Measurements from ENCODE around the gene ELL2.

DNA sequence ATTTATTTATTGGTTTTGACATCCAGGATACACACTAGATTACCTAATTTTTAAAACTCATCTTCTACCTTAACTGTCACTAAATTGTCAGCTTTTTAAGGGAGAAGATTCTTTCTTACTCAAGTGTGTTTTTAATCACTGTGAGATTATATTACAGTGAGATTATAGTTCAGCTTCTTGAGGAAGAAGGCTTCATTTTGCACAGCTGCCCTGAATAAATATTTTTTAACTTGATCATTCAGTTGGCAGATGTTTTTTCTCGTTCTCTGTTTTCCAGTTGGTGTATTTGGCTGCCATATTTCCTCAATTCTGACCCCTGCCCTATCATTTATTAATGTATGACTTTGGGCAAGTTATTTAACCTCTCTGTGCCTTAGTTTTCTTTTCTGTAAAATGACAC is 15.0 kb upstream of the ELL2 start:
- TF ChIP-seq, protein P1, sequence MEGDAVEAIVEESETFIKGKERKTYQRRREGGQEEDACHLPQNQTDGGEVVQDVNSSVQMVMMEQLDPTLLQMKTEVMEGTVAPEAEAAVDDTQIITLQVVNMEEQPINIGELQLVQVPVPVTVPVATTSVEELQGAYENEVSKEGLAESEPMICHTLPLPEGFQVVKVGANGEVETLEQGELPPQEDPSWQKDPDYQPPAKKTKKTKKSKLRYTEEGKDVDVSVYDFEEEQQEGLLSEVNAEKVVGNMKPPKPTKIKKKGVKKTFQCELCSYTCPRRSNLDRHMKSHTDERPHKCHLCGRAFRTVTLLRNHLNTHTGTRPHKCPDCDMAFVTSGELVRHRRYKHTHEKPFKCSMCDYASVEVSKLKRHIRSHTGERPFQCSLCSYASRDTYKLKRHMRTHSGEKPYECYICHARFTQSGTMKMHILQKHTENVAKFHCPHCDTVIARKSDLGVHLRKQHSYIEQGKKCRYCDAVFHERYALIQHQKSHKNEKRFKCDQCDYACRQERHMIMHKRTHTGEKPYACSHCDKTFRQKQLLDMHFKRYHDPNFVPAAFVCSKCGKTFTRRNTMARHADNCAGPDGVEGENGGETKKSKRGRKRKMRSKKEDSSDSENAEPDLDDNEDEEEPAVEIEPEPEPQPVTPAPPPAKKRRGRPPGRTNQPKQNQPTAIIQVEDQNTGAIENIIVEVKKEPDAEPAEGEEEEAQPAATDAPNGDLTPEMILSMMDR (IDR thresholded peaks at IDR 0.05): no peak
- TF ChIP-seq EP300 (IDR thresholded peaks at IDR 0.05): no peak

Data from sigmoid colon (tissue), 4 donors.